Left lung (tissue), 10 donors: ENCODE results near the gene C3orf22. TPM values are rescaled to one million over a fixed set of nuclear protein-coding genes. Genes with fewer than 3 reads are reported as not detected.

ENCODE experiments used
- ATAC-seq: fragments of 200-7000 bp; cut with Tn5 transposase; one replicate; pipeline ENCODE4 v1.9.1; 2020; ENCODE audit warnings: moderate library complexity
- DNase-seq, 4 donors: peaks; one replicate each; pipeline ENCODE4 v3.0.0-alpha.2; 2013 to 2020
- H3K27ac ChIP-seq, 2 donors: fragments of 200-600 bp; sonication (generic) in 1 of 2; one replicate each; pipeline versions ENCODE4 v1.5.0 to v1.8.0; 2020 to 2021
- H3K27me3 ChIP-seq, 2 donors: fragments of 200-600 bp; sonication (generic) in 1 of 2; one replicate each; pipeline versions ENCODE4 v1.5.0 to v1.8.0; 2020 to 2021
- H3K36me3 ChIP-seq, 2 donors: fragments of 200-600 bp; sonication (generic) in 1 of 2; one replicate each; pipeline versions ENCODE4 v1.5.0 to v1.8.0; 2020 to 2021
- H3K4me1 ChIP-seq, 2 donors: fragments of 200-600 bp; one replicate each; pipeline ENCODE4 v1.8.0; 2021
- H3K4me3 ChIP-seq, 2 donors: fragments of 200-600 bp; sonication (generic) in 1 of 2; one replicate each; pipeline versions ENCODE4 v1.5.0 to v1.8.0; 2020 to 2021; ENCODE audit warnings: mild to moderate bottlenecking in 1 of 2
- H3K9me3 ChIP-seq, 2 donors: fragments of 200-600 bp; sonication (generic) in 1 of 2; one replicate each; pipeline versions ENCODE4 v1.5.0 to v1.8.0; 2020 to 2021
- intact Hi-C, 2 donors: fragments of 100-400 bp; cut with DNase I; formaldehyde crosslinking; loops; one replicate each; pipeline versions ENCODE4 v1.11.2 to v1.14.2; 2022
- polyA plus RNA-seq, 6 donors: library from polyadenylated mRNA; unstranded; fragments of 120-200 nt; gene quantifications; one replicate each; pipeline ENCODE4 v1.2.1, GENCODE V29; 2013; ENCODE audit not compliant: insufficient read length in 6 of 6
- total RNA-seq, 2 donors: library from RNA; stranded (reverse); fragmentation: NEBNext Ultra II Directional; extraction: Animal tissue kit (Norgen Biotek cat#: 25700); gene quantifications; one replicate each; pipeline ENCODE4 v1.2.1, GENCODE V29; 2021
- TF ChIP-seq, protein P1 (sequence below), 2 donors: fragments of 200-600 bp; sonication (generic) in 1 of 2; IDR thresholded peaks; one replicate each; pipeline versions ENCODE4 v1.5.0 to v1.8.0; 2021; ENCODE audit warnings: antibody characterized with exemption in 2 of 2
- donor health status: DM: no; HTN: yes; CAD: no.
- donor health status: DM: no; HTN: no; CAD: no.

The C3orf22 gene
- total and polyA plus RNA-seq, 8 donors, result 0.10 to 0.25 (median 0.12) TPM; not detected in 3

DNA sequence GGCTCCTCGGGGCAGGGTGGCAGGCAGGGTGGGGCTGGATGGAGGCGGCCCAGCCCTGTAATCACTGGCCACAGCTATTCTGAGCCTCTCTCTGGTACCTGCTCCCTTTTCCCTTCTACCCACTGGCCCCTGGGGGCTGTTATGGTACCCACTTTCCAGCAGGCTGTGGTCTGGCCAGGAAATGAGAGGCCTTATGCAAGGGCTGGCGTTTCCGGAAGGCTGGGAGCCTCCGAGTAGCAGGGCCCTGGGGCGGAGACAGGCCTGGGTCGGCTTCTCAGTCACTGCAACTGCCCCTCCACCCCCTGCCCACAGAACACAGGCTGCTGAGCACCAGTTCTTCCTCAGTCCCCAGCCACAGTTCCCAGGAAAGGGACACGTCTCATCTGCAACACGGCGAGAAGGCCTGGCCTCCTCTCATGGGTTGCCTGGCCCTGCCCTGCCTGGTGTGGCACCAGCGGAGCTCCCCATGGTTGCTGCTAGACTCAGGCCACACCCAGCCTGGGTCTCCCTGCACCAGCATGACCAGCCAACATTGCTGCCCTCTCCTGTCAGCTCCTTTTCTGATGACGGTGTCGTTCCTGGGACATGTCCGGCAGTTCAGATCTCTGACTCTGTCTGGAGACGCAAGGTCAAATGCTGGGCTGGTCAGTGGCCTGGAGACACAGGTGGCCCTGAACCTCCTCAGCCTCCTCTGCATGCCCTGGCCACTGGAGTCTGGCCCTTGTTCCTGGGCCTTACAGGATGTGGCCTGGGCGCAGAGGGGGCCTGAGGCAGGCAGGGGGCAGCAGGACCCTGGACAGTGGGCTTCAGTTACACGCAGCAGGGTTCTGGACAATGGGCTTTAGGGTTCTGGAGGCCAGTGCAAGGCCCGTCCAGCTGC, 28.3 kb downstream of the C3orf22 start:
- peak; percentile 73 for ATAC-seq

DNA sequence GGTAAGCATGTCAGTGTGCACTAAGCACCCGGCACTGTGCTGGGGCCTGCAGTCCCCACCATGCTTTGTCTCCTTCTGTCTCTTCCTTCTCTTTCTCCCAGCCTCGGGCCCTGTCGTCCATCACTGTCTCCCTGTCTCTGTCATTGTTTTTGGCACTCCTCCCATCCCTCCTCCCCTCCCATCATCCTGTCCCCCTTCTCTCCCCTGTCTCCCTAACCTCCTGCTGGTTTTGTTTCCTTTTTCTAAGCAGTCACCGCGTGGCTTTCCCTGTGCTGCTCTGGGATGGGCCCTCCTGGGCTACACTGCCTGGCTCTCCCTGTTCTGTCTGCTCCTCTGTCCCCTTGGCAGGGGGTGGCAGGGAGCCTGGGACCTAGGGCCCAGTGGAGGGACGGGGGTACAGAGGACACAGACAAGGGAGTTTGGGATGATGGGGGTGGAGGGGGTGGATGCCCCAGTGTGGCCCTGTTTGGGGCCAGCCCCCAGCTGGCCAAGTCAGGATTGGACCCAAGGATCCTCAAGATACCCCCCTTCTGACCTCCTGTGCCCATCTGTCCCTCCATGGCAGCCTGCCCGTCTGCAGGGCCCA, 29.1 kb downstream of the C3orf22 start:
- Histone ChIP-seq H3K36me3 (no peaks in the 10 kb centered on the region), H3K4me1 (peaks cover 0 to 42% of the 10 kb centered on the region in 2 donors), H3K27me3 (peaks cover 0 to 26% of the 10 kb centered on the region in 2 donors), H3K9me3 (no peaks in the 10 kb centered on the region), H3K4me3 (no peak overlapping the region), H3K27ac (peak overlapping the region; percentile 2 to 86)
- TF ChIP-seq, protein P1, sequence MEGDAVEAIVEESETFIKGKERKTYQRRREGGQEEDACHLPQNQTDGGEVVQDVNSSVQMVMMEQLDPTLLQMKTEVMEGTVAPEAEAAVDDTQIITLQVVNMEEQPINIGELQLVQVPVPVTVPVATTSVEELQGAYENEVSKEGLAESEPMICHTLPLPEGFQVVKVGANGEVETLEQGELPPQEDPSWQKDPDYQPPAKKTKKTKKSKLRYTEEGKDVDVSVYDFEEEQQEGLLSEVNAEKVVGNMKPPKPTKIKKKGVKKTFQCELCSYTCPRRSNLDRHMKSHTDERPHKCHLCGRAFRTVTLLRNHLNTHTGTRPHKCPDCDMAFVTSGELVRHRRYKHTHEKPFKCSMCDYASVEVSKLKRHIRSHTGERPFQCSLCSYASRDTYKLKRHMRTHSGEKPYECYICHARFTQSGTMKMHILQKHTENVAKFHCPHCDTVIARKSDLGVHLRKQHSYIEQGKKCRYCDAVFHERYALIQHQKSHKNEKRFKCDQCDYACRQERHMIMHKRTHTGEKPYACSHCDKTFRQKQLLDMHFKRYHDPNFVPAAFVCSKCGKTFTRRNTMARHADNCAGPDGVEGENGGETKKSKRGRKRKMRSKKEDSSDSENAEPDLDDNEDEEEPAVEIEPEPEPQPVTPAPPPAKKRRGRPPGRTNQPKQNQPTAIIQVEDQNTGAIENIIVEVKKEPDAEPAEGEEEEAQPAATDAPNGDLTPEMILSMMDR (IDR thresholded peaks at IDR 0.05), result no peak
- ATAC-seq (no peak), DNase-seq (no peak)
- intact Hi-C loops, result no loop called here

More for the DNA sequence above, 28.3 kb downstream of the C3orf22 start:
- H3K4me1 ChIP-seq, result peaks cover 0 to 42% of the 10 kb centered on the region in 2 donors
- intact Hi-C loops, result no loop called here
- no peaks in the 10 kb centered on the region for H3K9me3 ChIP-seq
- peak in 2 of 4 donors; percentile 63 to 91 for DNase-seq
- no peaks in the 10 kb centered on the region for H3K36me3 ChIP-seq
- H3K27ac ChIP-seq, result peak overlapping the region; percentile 2 to 86
- H3K4me3 ChIP-seq, result no peak overlapping the region
- TF ChIP-seq, protein P1 (IDR thresholded peaks at IDR 0.05), result no peak
- peaks cover 0 to 25% of the 10 kb centered on the region in 2 donors for H3K27me3 ChIP-seq

DNA sequence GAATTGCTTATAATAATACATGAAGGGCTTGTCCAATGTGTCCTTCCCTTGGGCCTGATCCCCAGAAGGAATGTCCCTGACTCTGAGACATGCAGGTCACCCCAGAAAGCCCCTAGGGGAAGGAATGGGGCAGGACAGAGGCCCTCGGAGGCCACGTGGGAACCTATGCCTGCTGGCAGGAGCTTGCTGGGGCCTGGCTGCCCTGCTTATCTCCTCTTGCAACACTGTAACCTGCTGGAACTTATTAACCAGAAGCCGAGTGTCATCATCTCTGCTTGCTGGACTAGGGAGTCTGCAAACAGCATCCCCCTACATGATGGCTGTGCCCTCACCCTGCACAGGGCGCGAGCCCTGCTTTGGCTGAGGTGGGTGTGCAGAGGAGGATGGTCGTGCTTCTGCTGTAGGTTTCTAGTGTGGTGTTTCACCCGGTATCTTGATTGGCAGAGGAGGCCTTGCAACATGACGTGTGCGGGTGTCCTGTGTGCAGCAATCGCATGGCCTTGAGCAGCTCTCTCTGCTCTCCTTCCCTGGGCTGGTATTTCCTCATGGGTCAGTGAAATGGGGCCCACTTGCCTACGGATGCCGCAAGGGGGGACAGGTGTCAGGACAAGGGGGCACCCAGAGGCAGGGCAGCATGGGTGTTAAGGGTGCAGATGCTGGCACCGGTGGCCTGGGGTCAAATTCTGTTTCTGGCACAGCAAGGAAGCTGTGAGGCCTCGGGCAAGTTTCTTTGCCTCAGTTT, 29.8 kb downstream of the C3orf22 start:
- Histone ChIP-seq H3K4me1 (peaks cover 0 to 49% of the 10 kb centered on the region in 2 donors), H3K36me3 (no peaks in the 10 kb centered on the region), H3K4me3 (no peak overlapping the region), H3K27ac (peak overlapping the region in 1 of 2 donors; percentile 86), H3K27me3 (peaks cover under 1 to 26% of the 10 kb centered on the region in 2 donors), H3K9me3 (no peaks in the 10 kb centered on the region)
- intact Hi-C loops, result no loop called here
- TF ChIP-seq, protein P1 (IDR thresholded peaks at IDR 0.05), result no peak
- ATAC-seq (peak; percentile 9), DNase-seq (peak in 3 of 4 donors; percentile 29 to 61 (median 48))

DNA sequence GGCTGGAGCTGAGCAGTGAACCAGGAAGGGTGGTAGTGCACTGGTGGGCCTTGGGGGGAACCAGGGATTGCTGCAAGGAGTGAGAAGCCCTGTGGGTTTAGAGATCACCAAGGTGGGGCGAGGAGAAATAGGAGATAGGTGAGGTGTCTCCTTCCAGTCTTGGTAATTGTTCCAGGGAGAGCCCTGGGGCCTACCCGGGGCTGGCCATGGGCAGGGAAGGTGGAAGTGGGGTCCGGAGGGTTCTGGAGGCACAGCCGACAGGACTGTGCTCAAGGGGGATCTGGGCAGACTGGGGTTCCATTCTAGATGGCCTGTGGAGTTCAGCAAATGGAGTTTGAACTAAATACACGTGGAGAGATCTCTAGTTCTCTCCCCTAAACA, 30.3 kb downstream of the C3orf22 start:
- Histone ChIP-seq H3K36me3 (no peaks in the 10 kb centered on the region), H3K4me3 (no peak overlapping the region), H3K9me3 (no peaks in the 10 kb centered on the region), H3K27me3 (peaks cover 6 to 31% of the 10 kb centered on the region in 2 donors), H3K4me1 (peaks cover 0 to 54% of the 10 kb centered on the region in 2 donors), H3K27ac (peak overlapping the region in 1 of 2 donors; percentile 86)
- intact Hi-C loops, result no loop called here
- ATAC-seq, result no peak
- peak in 2 of 4 donors; percentile 5 to 30 for DNase-seq
- TF ChIP-seq, protein P1 (IDR thresholded peaks at IDR 0.05), result no peak
